ENCODE measurements around the gene RFXANK.
"Not testable (repeated sequence)": the region's sequence is repeated elsewhere in the genome, so short reads cannot be mapped to it uniquely, and the experiment has no call there.

Gene RFXANK

DNA sequence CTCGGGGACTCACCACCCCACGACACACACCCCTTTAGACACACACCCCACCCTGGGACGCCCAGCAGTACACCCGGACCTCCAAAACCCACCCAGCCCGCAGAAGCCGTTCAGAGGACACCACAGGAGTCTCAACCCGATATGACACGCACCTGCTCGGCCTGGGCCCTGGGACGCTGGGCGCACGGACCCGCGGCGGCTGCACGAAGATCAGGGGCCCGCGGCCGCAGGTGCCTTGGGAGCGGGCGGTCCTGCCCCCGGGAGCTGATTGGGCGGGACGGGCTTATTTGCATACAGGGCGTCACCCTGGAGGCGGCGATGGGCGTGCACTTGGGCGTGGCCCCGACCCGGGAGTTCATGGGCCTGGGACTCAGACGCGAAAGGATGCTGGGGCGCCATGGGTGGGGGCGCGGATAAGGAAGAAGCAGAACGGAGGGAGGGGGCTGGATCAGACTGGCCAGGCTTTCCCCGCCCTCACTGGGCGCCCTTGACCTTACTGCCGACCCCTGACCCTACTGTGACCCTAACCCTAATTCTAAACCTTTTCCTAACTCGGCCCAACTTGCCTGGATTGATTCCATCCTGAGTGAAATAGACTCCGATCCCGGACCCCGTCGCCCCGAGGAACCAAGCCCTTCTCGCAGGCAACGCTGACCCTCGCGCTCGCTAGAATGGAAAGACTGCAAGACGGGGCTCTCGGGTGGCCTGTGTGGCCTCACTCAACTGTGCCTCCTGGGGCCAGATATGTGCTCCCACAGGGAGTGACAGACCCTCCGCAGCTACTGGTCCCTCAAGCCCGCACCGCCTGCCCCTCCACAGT, 21.8 kb upstream of the RFXANK start, which contains the start of gene MEF2B:
Gene MEF2B, minus strand, starts transcription at position 211 of the 820 bp plus-strand sequence. CDS start 19,528 bp downstream, outside the sequence.
- DNase-seq = peak; percentile 84

- no peak for DNase-seq
Observed at GRCh38 chr19:19170873-19171672, 21.0 kb upstream of the RFXANK start.

GRCh38 chr19:19171821-19172532, 20.1 kb upstream of the RFXANK start:
- no peak for DNase-seq

DNA sequence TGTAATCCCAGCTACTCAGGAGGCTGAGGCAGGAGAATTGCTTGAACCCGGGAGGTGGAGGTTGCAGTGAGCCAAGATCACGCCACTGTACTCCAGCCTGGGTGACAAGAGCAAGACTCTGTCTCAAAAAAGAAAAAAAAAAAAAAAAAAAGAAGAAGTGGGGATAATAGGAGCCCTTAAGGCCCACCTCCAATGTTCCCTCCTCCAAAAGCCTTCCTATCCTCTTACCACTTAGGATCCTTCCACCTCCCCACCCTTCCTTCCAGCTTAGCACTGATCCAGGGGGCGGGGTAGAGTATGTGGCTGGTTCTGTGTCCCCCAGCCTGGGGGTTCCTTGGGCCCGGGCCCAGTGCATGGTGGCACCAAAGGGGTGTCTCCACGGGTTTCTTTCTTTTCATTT, 18.8 kb upstream of the RFXANK start:
- DNase-seq = not testable (repeated sequence)

GRCh38 chr19:19176950-19177349, 15.1 kb upstream of the RFXANK start:
- DNase-seq = no peak

DNA sequence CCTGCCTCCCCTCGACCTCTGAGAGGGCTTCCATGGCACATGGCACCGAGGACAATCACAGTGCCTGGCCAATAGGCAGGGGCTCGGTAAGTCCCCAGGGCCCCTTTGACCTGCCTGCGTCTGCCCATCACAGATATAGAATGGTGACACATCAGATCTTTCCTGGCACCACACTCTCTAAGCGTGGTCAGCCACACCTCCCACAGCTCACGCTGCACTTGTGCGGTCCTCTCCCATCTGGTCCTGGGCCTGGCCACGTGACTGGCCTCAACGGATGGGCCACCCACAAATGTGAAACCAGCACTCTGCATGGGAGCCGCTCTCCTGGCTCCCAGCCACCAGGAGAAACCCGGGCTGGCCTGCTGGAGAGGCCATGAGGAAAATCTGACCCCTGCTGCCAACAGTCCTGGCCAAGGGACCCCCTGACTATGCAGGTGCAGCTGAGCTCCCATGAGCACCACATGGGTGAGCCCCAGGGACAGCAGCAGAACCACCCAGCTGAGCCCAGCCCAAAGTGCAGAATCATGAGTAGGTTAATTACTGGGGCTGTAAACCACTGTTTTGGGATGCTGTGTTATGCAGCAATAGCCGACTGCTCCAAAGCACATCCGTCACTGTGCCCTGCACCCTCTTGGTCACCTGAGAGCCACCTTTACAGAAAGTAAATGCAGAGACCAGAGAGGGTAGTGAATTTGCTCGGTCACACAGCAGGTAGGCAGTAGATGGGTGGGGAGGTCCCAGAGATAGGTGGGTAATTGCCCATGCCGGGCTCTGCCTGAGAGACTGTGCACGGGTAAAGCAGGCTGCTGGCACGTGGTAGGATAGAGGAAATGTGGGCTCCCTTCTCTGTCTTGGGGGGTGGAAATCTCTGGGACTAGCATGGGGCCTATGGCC, 12.3 kb upstream of the RFXANK start:
- DNase-seq = no peak

DNA sequence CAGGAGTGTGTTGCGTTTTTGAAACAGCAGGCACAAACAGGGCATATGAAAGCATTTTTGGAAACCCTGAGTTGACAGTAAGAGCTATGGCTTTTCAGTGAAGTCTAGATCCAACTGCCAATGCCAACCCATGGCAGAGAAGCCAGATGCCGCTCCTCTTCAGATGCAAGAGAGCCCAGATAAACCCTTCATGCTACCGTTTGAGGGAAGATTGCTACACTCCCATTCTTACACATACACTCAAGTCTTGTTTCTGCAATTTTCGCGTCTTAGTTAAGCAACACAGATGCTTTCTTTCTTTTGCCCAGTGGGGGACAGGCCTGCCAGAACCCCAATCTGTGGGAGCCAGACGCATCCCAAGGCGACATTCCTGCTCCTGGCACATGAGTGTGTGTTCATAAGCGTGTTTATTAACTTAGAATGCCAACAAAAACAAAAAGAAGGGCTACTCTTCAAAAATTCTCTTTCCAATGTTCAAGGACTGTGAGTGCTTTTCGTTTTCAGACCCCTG, 10.5 kb upstream of the RFXANK start:
- no peak for DNase-seq

- DNase-seq = peak; percentile 59
Observed at GRCh38 chr19:19185853-19186740, 6.0 kb upstream of the RFXANK start.

- no peak for DNase-seq
Observed at GRCh38 chr19:19186742-19187141, 5.3 kb upstream of the RFXANK start.

- DNase-seq = no peak
Observed at GRCh38 chr19:19191768-19192077, 335 bp upstream of the RFXANK start.

DNA sequence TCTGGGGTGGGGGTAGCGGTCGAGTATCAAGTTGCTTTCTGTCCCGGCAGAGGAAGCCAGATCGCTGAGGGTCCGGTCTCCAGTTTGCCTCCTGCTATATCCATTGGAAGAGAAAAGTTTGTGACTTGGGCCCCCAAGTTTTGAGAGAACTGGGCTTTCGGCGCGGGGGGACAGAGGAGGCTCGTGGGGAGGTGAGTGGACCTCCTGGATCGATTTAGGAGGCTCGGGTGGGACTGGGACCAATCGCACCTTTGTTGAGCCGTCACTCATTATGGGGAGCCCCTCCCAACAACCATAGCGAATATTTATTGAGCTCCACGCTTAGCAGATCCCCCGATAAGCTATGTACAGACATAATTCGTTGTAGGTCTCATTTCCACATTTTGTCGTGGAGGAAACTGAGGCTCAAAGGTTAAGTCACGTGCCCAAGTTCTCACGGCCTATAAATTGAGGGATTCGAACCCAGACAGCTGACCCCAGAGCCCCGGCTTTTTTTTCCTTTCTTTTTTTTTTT, 909 bp downstream of the RFXANK start:
- no peak for DNase-seq

- DNase-seq = no peak
Observed at GRCh38 chr19:19193926-19194325, 1.9 kb downstream of the RFXANK start.

GRCh38 chr19:19201697-19202630, 9.9 kb downstream of the RFXANK start:
- DNase-seq = no peak

DNA sequence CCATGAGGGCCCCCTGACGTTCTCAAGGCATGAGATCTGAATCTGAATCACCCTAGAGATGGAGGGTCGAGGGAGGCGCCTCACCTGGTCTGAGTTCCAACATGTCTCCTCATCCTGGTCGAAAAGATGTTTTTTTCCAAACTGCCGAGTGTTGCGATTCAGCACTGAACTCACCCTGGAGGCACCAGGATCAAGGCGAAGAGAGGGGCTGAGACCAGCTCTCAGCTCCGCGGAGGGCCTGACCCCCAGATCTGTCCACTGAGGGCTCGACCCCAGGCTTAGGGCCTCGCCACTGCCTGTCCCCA, 10.6 kb downstream of the RFXANK start:
- DNase-seq = no peak

DNA sequence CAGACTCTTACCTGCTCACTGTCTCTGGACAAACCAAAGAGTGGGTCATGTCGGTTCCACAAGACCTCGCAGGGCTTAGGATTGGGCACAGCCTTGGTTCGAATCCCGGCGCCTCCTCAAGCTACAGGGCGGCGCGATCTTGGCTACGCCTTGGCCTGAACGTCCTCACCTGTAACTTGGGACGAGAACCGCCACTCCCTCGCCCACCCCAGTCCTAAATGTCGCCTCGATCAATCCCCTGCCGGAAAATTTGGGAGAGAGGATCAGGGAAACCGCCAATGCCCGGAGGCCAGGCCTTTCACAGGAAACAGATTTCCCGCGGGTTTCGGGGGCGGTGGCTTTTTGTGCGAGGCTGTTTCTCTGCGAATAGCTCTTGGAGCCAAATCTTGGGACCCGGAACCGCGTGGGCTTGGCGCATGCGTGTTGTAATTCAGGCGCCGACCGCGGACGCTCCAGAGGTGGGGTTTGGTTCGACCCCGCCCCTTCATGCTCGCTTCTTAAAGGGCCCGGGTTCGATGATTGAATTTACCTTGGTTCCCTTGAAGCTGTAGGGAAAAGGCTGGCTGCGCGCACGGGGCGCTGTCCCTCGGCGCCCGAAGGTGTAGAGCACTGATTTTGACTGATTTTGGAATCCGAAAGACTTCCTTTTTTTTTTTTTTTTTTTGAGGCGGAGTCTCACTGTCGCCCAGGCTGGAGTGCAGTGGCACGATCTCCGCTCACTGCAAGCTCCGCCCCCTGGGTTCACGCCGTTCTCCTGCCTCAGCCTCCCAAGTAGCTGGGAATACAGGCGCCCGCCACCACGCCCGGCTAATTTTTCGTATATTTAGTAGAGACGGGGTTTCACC, 11.2 kb downstream of the RFXANK start, which contains the start of gene NR2C2AP:
Gene NR2C2AP, minus strand, starts transcription at position 403 of the 845 bp plus-strand sequence. Its CDS starts 354 bp downstream, at position 49.
- peak; percentile 93 for DNase-seq

DNA sequence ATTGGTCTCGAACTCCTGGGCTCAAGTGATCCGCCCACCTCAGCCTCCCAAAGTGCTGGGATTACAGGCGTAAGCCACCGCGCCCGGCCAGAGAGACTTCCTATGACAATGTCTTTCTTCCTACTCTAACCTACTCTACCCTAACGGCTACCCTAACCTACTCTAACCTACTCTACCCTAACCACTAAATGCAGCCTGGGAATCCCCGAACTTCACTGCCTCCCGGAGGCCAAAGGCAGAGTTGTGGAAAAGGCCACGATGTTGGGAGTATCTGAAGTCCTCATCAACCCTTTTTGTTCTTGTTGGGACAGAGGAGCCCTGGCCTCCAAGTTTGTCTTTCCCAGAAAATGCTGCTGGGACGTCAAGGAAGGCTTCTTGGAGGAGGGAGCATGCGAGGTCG, 12.1 kb downstream of the RFXANK start:
- no peak for DNase-seq

GRCh38 chr19:19205416-19206410, 13.7 kb downstream of the RFXANK start:
- DNase-seq = no peak

- no peak for DNase-seq
Observed at GRCh38 chr19:19206938-19207337, 14.9 kb downstream of the RFXANK start.

Measured in stimulated activated CD4-positive, alpha-beta T cell treated with anti-CD3 and anti-CD28 coated beads, Interleukin-1b, Interleukin-23, amount 100 ng/mL, for 48 hours (primary cell).